Measurements from ENCODE around the gene COX17.

COX17 gene

DNA sequence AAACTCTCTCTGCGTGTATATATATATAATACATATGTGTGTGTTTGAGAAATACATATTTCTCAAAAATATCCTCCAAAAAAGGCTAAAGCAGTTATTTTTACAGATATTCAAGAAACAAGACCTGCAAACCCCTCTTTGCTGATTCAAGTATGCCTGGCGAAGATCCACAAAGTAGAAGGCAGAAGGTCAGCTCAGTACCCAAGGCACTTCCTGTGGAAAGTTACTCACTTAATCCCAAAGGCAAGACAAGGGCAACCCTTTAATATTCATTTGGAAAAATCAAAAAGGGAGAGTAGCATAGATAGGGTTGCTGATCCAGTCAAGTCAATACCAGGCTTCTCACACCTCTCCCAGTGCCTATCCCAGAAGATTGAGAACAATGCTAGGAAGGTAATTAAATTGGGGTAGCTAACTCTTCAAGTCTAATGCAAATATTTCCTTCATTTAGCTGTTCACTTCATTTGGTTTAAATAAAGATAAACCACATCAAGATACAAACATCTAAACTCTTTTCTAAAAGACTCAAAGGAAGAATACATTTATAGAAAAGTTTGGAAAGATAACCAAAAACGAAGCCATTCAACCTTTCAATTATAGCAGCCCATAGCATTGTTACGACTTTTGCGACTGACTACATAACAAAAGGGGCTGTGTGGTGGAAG lies 7.2 kb downstream of the COX17 start:
- no peak overlapping the region for H3K56ac ChIP-seq (ENCODE audit: low read length)
- H3K4ac ChIP-seq (ENCODE audit: low read depth, low read length) = no peak overlapping the region
- H3K23ac ChIP-seq (ENCODE audit: low read length) = no peak overlapping the region
- no peaks in the 10 kb centered on the region for H3K4me1 ChIP-seq (ENCODE audit: control insufficient read depth, low read depth, low read length)
- H3K79me1 ChIP-seq (ENCODE audit: low read length) = peaks cover 2% of the 10 kb centered on the region
- no peaks in the 10 kb centered on the region for H3K27me3 ChIP-seq (ENCODE audit: insufficient read depth, low read length, poor library complexity)
- H3K27ac ChIP-seq (ENCODE audit: low read depth, low read length) = no peak overlapping the region
- no peaks in the 10 kb centered on the region for H3K36me3 ChIP-seq (ENCODE audit: control insufficient read depth, insufficient read depth, low read length)
- no peak overlapping the region for H2AK5ac ChIP-seq (ENCODE audit: low read length)
- H3K79me2 ChIP-seq (ENCODE audit: control insufficient read depth, insufficient read depth, low read length) = no peaks in the 10 kb centered on the region
- no peak overlapping the region for H3K4me3 ChIP-seq (ENCODE audit: low read length)
- H2BK5ac ChIP-seq (ENCODE audit: low read length) = no peak overlapping the region
- no peak overlapping the region for H2BK15ac ChIP-seq (replicated peaks; ENCODE audit: low read depth)
- no peak overlapping the region for H3K18ac ChIP-seq (ENCODE audit: low read length)
- WGBS (ENCODE audit: extremely low coverage, insufficient coverage, low lambda C conversion rate) = no CpG with 5 or more reads among the region's 5 CpGs
- no peak overlapping the region for H4K8ac ChIP-seq (ENCODE audit: low read depth, low read length)
- no peak overlapping the region for H3K9ac ChIP-seq (ENCODE audit: low read length)
- DNase-seq = no peak
- no peak overlapping the region for H2BK120ac ChIP-seq (ENCODE audit: low read depth, low read length)
- no peak overlapping the region for H4K5ac ChIP-seq (ENCODE audit: low read length)
- H3K4me2 ChIP-seq (ENCODE audit: low read length) = no peak overlapping the region

DNA sequence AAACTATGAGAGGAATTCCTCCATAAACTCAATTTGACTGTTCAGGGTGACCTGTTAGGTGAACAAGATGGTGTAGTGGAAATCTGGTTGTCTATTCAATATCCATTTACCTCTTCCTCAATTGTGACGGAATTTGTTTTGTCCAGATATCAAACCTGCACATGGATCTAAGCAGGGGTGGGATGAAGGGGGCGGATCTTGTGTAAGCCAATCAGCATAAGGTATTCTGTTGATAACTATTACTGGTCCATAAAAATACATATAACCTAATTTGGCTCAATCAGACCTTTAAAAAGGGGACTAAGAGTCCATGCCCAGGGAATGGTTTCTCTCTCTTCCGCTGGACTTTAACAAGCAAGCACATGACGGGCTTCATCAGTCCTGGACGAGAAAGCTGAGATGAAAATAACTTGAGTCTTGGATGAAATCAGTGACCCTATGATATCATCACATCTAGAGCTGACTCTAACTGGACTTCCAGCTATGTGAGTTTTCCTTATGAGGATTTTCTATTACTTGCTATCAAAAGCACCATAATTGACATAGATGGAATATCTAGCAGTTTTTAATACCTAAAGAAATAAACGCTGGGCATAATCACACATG lies 11.1 kb downstream of the COX17 start:
- Histone ChIP-seq H3K4me1 (ENCODE audit: control insufficient read depth, low read depth, low read length) (no peaks in the 10 kb centered on the region), H2BK5ac (ENCODE audit: low read length) (no peak overlapping the region), H4K5ac (ENCODE audit: low read length) (no peak overlapping the region), H3K79me1 (ENCODE audit: low read length) (no peaks in the 10 kb centered on the region), H3K4ac (ENCODE audit: low read depth, low read length) (no peak overlapping the region), H3K9ac (ENCODE audit: low read length) (no peak overlapping the region), H3K27ac (ENCODE audit: low read depth, low read length) (no peak overlapping the region), H3K4me2 (ENCODE audit: low read length) (no peak overlapping the region), H4K8ac (ENCODE audit: low read depth, low read length) (no peak overlapping the region), H3K18ac (ENCODE audit: low read length) (no peak overlapping the region), H2AK5ac (ENCODE audit: low read length) (no peak overlapping the region), H2BK15ac (replicated peaks; ENCODE audit: low read depth) (no peak overlapping the region), H3K56ac (ENCODE audit: low read length) (no peak overlapping the region), H2BK120ac (ENCODE audit: low read depth, low read length) (no peak overlapping the region), H3K23ac (ENCODE audit: low read length) (no peak overlapping the region), H3K27me3 (ENCODE audit: insufficient read depth, low read length, poor library complexity) (no peaks in the 10 kb centered on the region), H3K36me3 (ENCODE audit: control insufficient read depth, insufficient read depth, low read length) (no peaks in the 10 kb centered on the region), H3K4me3 (ENCODE audit: low read length) (no peak overlapping the region), H3K79me2 (ENCODE audit: control insufficient read depth, insufficient read depth, low read length) (no peaks in the 10 kb centered on the region)
- WGBS (ENCODE audit: extremely low coverage, insufficient coverage, low lambda C conversion rate) = no CpG with 5 or more reads among the region's 6 CpGs
- DNase-seq = no peak

GRCh38 chr3:119664850-119665379 lies 12.3 kb downstream of the COX17 start:
- H4K5ac ChIP-seq (ENCODE audit: low read length) = no peak overlapping the region
- no peak overlapping the region for H3K18ac ChIP-seq (ENCODE audit: low read length)
- H3K9ac ChIP-seq (ENCODE audit: low read length) = no peak overlapping the region
- H4K8ac ChIP-seq (ENCODE audit: low read depth, low read length) = no peak overlapping the region
- no peak overlapping the region for H3K4me2 ChIP-seq (ENCODE audit: low read length)
- H3K27ac ChIP-seq (ENCODE audit: low read depth, low read length) = no peak overlapping the region
- H3K23ac ChIP-seq (ENCODE audit: low read length) = no peak overlapping the region
- no peaks in the 10 kb centered on the region for H3K27me3 ChIP-seq (ENCODE audit: insufficient read depth, low read length, poor library complexity)
- H3K79me2 ChIP-seq (ENCODE audit: control insufficient read depth, insufficient read depth, low read length) = no peaks in the 10 kb centered on the region
- peak; percentile 70 for DNase-seq
- H3K79me1 ChIP-seq (ENCODE audit: low read length) = no peaks in the 10 kb centered on the region
- no peaks in the 10 kb centered on the region for H3K36me3 ChIP-seq (ENCODE audit: control insufficient read depth, insufficient read depth, low read length)
- H2BK15ac ChIP-seq (replicated peaks; ENCODE audit: low read depth) = no peak overlapping the region
- no peak overlapping the region for H3K4ac ChIP-seq (ENCODE audit: low read depth, low read length)
- no peaks in the 10 kb centered on the region for H3K4me1 ChIP-seq (ENCODE audit: control insufficient read depth, low read depth, low read length)
- H2BK120ac ChIP-seq (ENCODE audit: low read depth, low read length) = no peak overlapping the region
- H2BK5ac ChIP-seq (ENCODE audit: low read length) = no peak overlapping the region
- WGBS (ENCODE audit: extremely low coverage, insufficient coverage, low lambda C conversion rate) = no CpG with 5 or more reads among the region's 4 CpGs
- H2AK5ac ChIP-seq (ENCODE audit: low read length) = no peak overlapping the region
- H3K4me3 ChIP-seq (ENCODE audit: low read length) = no peak overlapping the region
- H3K56ac ChIP-seq (ENCODE audit: low read length) = no peak overlapping the region

DNA sequence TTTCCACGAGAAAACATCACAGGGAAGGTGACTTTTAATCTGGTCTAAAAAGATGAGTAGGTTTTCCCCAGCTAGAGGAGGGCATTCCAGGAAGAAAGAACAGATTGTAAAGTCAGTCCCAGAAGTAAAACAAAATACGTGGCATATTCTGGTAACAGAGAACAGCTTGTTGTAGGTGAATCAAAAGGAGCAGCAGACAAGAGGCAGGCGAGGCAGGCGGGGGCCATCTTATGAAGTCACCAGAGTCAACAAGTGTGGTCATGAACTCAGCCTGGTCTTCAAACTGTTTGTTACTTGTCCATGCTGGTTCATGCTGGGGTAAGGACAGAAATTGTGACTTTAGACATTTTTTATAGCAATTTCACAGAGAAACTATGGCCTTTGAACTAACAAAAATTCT lies 12.8 kb downstream of the COX17 start:
- Histone ChIP-seq H3K4me3 (ENCODE audit: low read length) (no peak overlapping the region), H3K79me1 (ENCODE audit: low read length) (no peaks in the 10 kb centered on the region), H4K5ac (ENCODE audit: low read length) (no peak overlapping the region), H3K27ac (ENCODE audit: low read depth, low read length) (no peak overlapping the region), H3K36me3 (ENCODE audit: control insufficient read depth, insufficient read depth, low read length) (no peaks in the 10 kb centered on the region), H2BK15ac (replicated peaks; ENCODE audit: low read depth) (no peak overlapping the region), H3K9ac (ENCODE audit: low read length) (no peak overlapping the region), H3K4ac (ENCODE audit: low read depth, low read length) (no peak overlapping the region), H3K23ac (ENCODE audit: low read length) (no peak overlapping the region), H2BK120ac (ENCODE audit: low read depth, low read length) (no peak overlapping the region), H2AK5ac (ENCODE audit: low read length) (no peak overlapping the region), H3K79me2 (ENCODE audit: control insufficient read depth, insufficient read depth, low read length) (no peaks in the 10 kb centered on the region), H2BK5ac (ENCODE audit: low read length) (no peak overlapping the region), H3K56ac (ENCODE audit: low read length) (no peak overlapping the region), H3K4me2 (ENCODE audit: low read length) (no peak overlapping the region), H3K4me1 (ENCODE audit: control insufficient read depth, low read depth, low read length) (no peaks in the 10 kb centered on the region), H4K8ac (ENCODE audit: low read depth, low read length) (no peak overlapping the region), H3K18ac (ENCODE audit: low read length) (no peak overlapping the region), H3K27me3 (ENCODE audit: insufficient read depth, low read length, poor library complexity) (no peaks in the 10 kb centered on the region)
- no peak for DNase-seq
- no CpG with 5 or more reads among the region's 4 CpGs for WGBS (ENCODE audit: extremely low coverage, insufficient coverage, low lambda C conversion rate)

DNA sequence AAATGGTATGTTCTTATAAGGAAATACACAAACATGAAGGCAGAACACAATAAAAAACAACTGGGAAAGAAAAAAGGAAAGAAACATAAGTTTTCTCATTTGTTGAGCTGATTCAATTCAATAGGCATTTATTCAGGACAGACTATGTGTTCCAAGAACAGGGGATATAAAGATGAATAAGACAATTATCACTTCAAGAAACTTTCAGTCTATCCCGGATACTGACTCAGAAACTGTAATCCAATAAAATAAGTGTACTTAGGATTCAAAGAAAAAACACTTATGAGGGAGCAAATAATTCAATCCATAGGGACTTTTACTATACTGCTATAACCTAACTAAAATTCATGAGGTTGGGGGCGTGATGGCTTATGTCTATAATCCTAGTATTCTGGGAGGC lies 13.3 kb downstream of the COX17 start:
- Histone ChIP-seq H3K27ac (ENCODE audit: low read depth, low read length) (no peak overlapping the region), H3K4me2 (ENCODE audit: low read length) (no peak overlapping the region), H3K4ac (ENCODE audit: low read depth, low read length) (no peak overlapping the region), H2BK15ac (replicated peaks; ENCODE audit: low read depth) (no peak overlapping the region), H3K18ac (ENCODE audit: low read length) (no peak overlapping the region), H2BK120ac (ENCODE audit: low read depth, low read length) (no peak overlapping the region), H3K4me1 (ENCODE audit: control insufficient read depth, low read depth, low read length) (no peaks in the 10 kb centered on the region), H3K36me3 (ENCODE audit: control insufficient read depth, insufficient read depth, low read length) (no peaks in the 10 kb centered on the region), H4K8ac (ENCODE audit: low read depth, low read length) (no peak overlapping the region), H3K23ac (ENCODE audit: low read length) (no peak overlapping the region), H3K56ac (ENCODE audit: low read length) (no peak overlapping the region), H3K79me1 (ENCODE audit: low read length) (no peaks in the 10 kb centered on the region), H4K5ac (ENCODE audit: low read length) (no peak overlapping the region), H3K4me3 (ENCODE audit: low read length) (no peak overlapping the region), H3K27me3 (ENCODE audit: insufficient read depth, low read length, poor library complexity) (no peaks in the 10 kb centered on the region), H3K9ac (ENCODE audit: low read length) (no peak overlapping the region), H2AK5ac (ENCODE audit: low read length) (no peak overlapping the region), H3K79me2 (ENCODE audit: control insufficient read depth, insufficient read depth, low read length) (no peaks in the 10 kb centered on the region), H2BK5ac (ENCODE audit: low read length) (no peak overlapping the region)
- DNase-seq = no peak
- no CpG with 5 or more reads among the region's 2 CpGs for WGBS (ENCODE audit: extremely low coverage, insufficient coverage, low lambda C conversion rate)

Measured in mesendoderm (in vitro differentiated cells).